Measurements from ENCODE around the gene PLCH1.

Gene PLCH1

GRCh38 chr3:155741603-155742002 is 3.3 kb downstream of the PLCH1 start:
- ATAC-seq = no peak
- TF ChIP-seq POU6F1 (CRISPR knock-in tag; IDR thresholded peaks at IDR 0.05; ENCODE audit: borderline replicate concordance, low read depth) (no peak), ZNF70 (CRISPR knock-in tag; IDR thresholded peaks at IDR 0.05) (no peak), PATZ1 (CRISPR knock-in tag; IDR thresholded peaks at IDR 0.05; ENCODE audit: borderline replicate concordance) (no peak), ZNF565 (CRISPR knock-in tag; conservative IDR thresholded peaks at IDR 0.05; ENCODE audit: low read depth) (no peak), ZNF8 (CRISPR knock-in tag; IDR thresholded peaks at IDR 0.05) (no peak), ESRRG (CRISPR knock-in tag; IDR thresholded peaks at IDR 0.05) (no peak), SNAI2 (CRISPR knock-in tag; IDR thresholded peaks at IDR 0.05) (no peak), ISL1 (CRISPR knock-in tag; IDR thresholded peaks at IDR 0.05) (no peak), GLIS3 (CRISPR knock-in tag; IDR thresholded peaks at IDR 0.05) (no peak), CSDC2 (CRISPR knock-in tag; IDR thresholded peaks at IDR 0.05) (no peak), CREB5 (CRISPR knock-in tag; IDR thresholded peaks at IDR 0.05; ENCODE audit: low read depth) (no peak), ZFP3 (CRISPR knock-in tag; IDR thresholded peaks at IDR 0.05) (no peak), CSRNP3 (CRISPR knock-in tag; IDR thresholded peaks at IDR 0.05) (no peak), TOX (CRISPR knock-in tag; IDR thresholded peaks at IDR 0.05; ENCODE audit: borderline replicate concordance) (no peak), ZFP30 (CRISPR knock-in tag; IDR thresholded peaks at IDR 0.05) (no peak), BACH2 (CRISPR knock-in tag; IDR thresholded peaks at IDR 0.05; ENCODE audit: borderline replicate concordance) (no peak), PPARA (CRISPR knock-in tag; IDR thresholded peaks at IDR 0.05; ENCODE audit: borderline replicate concordance) (no peak), OSR1 (CRISPR knock-in tag; IDR thresholded peaks at IDR 0.05) (no peak), RARB (CRISPR knock-in tag; IDR thresholded peaks at IDR 0.05) (no peak), TCF4 (CRISPR knock-in tag; IDR thresholded peaks at IDR 0.05; ENCODE audit: borderline replicate concordance) (no peak)

GRCh38 chr3:155741101-155741500 is 3.8 kb downstream of the PLCH1 start:
- ATAC-seq = no peak
- no peak for TF ChIP-seq PATZ1 (CRISPR knock-in tag; IDR thresholded peaks at IDR 0.05; ENCODE audit: borderline replicate concordance)
- TF ChIP-seq ZFP3 (CRISPR knock-in tag; IDR thresholded peaks at IDR 0.05) = no peak
- TF ChIP-seq OSR1 (CRISPR knock-in tag; IDR thresholded peaks at IDR 0.05) = no peak
- TF ChIP-seq RARB (CRISPR knock-in tag; IDR thresholded peaks at IDR 0.05) = no peak
- no peak for TF ChIP-seq ZNF8 (CRISPR knock-in tag; IDR thresholded peaks at IDR 0.05)
- no peak for TF ChIP-seq ZFP30 (CRISPR knock-in tag; IDR thresholded peaks at IDR 0.05)
- no peak for TF ChIP-seq ZNF70 (CRISPR knock-in tag; IDR thresholded peaks at IDR 0.05)
- no peak for TF ChIP-seq ZNF565 (CRISPR knock-in tag; conservative IDR thresholded peaks at IDR 0.05; ENCODE audit: low read depth)
- TF ChIP-seq ESRRG (CRISPR knock-in tag; IDR thresholded peaks at IDR 0.05) = no peak
- TF ChIP-seq CSRNP3 (CRISPR knock-in tag; IDR thresholded peaks at IDR 0.05) = no peak
- TF ChIP-seq CSDC2 (CRISPR knock-in tag; IDR thresholded peaks at IDR 0.05) = no peak
- no peak for TF ChIP-seq ISL1 (CRISPR knock-in tag; IDR thresholded peaks at IDR 0.05)
- no peak for TF ChIP-seq GLIS3 (CRISPR knock-in tag; IDR thresholded peaks at IDR 0.05)
- no peak for TF ChIP-seq PPARA (CRISPR knock-in tag; IDR thresholded peaks at IDR 0.05; ENCODE audit: borderline replicate concordance)
